ENCODE results near the gene ZDHHC14. TPM values are rescaled to one million over a fixed set of nuclear protein-coding genes. Genes with fewer than 3 reads are reported as not detected.

Gene ZDHHC14
- polyA plus RNA-seq, 1 donor, result 19.1 TPM

DNA sequence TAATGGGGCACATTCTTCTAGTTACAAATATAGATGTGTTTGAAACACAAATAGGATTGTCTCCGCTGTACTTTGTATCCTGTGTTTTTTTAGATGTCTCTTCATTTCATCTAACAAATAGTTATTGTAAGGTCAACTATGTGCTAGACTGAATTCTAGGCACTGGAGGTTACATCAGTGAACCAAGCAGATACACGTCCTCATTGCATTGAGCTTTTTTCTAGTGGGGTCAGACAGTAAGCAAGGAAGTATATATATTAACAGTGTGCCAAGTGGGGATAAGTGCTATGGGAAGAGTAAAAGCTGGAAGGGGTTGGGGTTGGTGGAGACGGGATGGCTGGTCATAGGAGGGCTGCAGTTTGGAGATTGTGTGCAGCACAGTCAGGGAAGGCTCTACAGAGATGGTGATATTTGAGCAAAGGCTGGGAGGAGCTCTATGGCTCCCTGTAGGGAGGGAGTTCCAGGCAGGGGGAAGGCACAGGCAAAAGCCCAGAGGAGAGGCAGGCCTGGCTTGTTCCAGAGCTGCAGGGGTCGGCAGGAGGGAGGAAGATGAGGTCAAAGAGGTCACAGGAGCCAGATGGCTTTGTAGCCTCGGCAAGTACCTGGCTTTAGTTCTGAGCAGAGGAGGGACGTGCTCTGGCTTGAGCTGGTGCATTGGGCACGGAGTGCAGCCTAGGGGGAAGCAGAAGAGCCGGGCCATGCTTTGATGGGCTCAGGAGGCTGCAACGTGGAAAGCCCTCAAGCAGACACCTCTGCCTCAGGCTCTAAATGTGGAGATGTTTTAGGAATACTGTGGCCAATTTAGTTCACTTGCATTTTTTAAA lies 152.3 kb downstream of the ZDHHC14 start:
- DNase-seq, result no peak

DNA sequence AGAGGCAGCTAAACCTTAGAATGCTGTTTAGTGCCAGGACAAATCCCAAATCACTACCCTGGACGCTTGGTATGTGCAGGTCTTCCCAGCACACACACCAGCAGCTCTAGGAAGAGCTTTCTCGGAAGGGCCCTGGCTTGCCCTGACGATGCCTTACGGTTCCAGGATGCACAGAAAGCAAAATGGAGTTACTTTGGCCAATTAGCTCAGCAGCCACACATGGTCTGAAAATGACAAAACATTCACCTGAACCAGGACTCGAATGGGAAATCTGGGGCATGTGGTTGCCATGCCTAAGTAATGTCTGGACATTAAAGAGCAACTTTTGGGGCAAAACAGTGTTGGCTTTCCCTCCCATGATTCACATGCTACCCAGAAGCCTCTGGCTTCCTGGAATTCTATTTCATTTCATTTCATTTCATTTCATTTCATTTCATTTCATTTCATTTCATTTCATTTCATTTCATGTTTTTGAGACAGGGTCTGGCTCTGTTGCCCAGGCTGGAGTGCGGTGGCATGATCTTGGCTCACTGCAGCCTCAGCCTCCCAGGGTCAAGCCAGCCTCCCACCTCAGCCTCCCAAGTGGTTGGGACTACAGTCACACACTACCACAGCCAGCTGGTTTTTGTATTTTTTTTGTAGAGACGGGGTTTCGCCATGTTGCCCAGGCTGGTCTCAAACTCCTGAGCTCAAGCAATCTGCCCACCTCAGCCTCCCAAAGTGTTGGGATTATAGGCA lies 153.3 kb downstream of the ZDHHC14 start:
- DNase-seq, result no peak

DNA sequence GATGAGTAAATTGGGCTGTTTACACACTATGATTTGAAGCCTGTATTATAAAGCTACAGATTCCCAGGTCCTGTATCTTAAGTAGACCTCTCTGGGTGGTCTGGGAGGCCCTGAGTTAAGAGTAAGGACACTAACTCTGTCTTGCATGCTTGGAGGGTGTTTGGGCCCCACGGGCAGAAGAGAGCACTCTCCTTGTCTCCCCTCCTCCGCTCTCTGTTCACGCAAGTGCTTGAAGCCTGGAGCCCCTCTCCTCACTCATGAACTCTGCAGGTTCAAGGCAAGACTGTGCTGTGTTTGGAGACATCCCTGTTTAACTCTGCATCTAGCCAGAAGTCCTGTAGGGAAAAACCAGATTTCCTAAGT lies 154.0 kb downstream of the ZDHHC14 start:
- no peak for DNase-seq

DNA sequence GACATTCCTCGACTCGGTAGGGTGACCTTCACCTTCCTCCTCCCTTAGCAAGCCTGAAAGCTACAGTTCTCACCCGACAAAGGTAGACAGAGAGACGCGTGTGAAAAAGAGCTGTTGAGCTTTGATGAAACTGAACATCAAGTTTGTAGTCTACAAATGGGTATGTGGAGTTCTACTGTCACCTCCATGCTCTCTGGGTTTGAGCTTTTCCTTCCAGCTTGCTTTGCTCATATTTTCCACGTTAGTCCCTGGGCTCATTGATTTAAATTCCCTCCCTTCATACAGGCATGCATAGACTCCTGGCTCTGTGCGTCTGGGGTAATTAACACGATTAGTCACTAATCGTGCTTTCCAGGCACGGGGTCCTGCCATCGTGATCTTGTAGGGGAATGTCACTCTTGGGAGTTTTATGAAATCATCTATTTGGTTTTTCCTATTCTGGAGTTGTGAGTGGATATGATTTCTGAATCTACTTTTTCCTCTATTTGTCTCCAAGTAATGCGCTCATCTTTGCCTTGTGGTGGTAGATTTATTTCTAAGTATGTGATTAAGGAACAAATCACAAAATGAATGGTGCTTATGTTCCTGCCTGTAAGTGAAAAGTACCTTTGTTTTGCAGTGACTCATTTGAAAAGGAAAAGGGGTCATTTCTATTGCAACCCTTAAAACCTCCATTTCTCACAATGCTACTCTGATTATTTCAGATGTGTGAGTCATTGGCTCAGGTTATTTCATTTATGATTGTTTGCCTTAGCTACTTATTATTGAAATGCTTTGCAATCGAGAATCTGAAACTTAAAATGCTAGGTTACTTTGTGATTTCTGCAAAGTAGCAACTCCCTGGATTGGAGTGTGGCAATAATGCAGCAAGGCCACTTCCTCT lies 154.6 kb downstream of the ZDHHC14 start:
- DNase-seq, result no peak

DNA sequence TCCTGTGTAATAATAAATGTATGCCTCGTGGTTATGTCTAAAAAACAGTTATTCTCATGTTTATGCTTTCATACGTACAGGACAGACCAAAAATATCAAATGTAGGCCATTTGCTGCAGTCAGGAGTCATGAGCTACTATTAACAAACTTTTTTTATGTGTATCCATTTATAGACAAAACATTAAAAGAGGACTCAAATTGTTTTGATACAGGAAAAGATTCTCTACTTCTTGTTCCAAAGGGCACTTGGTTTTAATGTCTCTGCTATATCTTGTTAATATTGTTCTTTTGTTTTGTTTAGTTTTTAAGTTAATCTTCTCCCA lies 155.2 kb downstream of the ZDHHC14 start:
- no peak for DNase-seq

DNA sequence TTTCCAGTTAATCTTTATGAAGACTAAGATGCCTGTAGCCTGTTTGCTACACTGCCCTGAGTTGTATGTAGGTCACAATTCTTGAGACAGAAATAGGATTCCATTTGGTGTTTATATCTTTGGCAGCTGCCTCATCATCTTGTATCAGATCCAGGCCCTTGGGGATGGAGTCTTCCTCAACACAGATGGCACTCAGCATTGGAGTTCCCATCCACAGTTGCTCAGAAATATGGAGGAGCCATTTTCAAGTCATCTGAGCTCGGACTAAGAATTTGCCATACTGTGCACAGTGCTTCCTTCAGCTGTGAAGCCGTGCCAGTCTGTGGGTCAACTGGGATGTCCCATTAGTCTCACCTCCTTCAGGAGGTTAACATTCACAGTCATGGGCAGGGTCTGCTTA lies 156.6 kb downstream of the ZDHHC14 start:
- no peak for DNase-seq

DNA sequence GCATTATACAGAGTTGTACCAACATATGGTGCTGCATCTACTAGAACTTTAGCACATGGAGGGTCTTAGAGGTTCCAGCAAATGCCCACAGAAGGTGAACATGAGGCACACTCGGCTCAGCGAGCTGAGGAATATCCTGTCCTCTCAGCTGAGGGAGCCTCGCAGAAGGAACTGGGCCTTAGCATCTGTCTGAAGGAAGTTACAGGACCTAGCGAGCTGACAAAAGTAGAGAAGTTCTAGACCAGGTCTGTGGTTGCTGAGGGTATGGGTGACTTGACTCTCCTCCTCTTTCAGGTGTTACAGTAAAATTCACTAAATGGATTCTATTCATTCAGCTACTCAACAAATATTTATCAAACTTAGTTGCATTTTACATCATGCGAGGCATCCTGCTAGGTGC lies 157.2 kb downstream of the ZDHHC14 start:
- no peak for DNase-seq

DNA sequence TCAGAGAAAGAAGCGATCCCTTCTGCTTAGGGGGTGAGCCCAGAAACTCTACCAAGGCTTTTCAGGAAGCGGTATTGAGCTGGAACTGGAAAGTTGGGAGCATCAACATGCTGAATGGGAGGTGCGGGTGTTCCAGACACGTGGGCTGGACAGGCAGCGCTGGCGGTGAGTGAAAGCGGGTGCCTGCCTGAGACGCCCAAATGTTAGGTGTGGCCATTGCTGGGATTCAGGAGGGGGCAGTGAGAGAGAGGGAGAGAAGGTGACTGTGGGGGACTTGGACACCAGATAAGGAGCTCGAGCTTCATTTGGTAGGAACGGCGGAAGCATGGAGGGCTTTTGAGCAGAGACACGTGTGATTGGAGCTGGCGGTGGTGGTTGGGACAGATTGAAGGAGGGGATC lies 157.7 kb downstream of the ZDHHC14 start:
- no peak for DNase-seq

DNA sequence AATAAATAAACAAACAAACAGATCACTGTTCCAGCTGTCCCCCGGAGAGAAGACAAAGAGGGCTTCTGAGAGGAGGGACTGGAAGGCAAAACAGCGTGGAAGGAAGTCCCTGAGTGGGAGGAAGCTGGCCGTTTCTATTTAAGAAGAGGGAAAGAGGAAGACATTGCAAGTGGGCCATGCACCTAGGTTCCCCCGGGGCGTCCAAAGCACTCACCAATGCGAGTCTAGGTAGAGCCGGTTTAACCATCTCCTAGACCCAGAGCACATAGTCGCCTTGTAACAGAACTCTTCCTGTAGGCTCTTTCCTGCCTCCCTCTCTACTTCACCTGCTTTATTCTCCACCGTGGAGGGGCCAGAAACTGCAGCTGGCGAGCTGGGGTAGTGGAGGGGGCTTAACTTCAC lies 158.4 kb downstream of the ZDHHC14 start:
- DNase-seq, result no peak

DNA sequence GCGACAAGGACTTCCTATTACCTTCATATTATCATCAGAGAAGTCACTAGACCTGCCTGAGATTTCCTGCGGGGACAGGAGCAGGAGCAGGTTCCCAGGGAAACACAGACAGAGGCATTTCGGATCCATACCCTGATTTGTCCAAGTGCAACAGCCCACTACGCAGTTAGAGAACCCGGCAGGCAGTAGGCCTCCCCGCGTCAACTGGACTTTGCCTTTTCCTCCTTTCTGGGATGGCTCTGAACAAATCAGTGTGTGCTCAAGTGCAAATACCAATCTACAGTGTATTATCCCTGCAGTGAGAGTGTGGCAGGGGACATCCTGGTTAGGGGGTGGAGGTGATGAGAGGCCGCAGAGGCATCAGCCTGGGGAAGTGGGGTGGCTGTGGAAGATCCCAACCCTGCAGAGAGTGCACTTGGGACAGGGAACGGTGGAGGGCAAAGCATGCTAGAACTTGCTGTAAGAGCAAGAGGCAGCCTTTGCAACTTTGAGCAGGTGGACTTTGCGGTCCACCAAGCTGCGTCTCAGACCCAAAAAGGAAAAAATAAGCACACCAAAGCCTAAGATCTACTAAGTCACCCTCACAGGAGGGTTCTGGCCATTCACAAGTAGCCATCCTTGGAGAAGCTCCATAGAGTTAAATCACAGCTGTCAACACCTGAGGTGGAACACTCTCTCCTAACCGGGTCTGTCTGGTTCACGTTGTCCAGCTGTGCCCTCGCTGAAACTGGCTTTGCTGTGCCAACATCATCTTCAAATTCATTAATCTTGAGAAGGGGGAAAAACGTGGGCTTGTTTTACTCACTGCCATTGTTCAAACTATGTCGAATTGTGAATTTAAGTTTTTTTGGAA lies 159.1 kb downstream of the ZDHHC14 start:
- DNase-seq, result no peak

DNA sequence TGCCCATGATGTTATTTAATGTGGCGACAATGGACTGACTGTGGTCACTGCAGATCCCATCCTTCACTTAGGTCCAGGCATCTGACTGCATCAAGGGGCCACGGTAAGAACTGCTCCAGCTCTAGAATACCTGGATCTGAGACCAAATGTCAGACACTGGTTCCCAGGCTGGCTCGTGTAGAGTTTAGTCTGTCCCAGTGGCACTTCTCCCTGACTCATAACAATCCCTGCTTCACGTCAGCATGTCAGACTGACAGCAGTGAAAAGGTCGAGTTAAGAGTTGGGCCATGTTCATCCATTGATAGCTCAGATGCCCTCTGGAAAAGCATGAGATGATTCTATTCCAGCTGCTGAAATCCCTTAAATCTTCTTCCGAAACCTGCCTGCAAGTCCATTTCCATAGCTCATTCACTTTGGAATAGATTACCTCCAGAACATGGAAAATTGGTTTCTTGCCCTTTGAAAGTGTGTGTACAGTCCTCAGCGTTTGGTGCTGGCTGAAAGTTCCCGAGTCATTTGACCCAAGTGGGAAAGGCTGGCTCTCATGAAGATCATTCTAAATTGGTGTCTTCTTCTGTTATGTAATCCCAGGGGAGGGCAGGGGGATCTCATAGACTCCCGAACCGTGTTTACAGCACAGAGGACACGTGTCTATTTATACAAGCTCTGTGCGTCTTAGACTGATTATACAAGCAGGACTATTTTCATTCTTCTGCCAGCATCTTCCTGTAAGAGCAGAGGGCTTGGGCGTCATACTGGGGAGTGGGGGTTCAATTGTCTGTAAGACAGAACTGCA lies 160.8 kb downstream of the ZDHHC14 start:
- DNase-seq, result no peak

DNA sequence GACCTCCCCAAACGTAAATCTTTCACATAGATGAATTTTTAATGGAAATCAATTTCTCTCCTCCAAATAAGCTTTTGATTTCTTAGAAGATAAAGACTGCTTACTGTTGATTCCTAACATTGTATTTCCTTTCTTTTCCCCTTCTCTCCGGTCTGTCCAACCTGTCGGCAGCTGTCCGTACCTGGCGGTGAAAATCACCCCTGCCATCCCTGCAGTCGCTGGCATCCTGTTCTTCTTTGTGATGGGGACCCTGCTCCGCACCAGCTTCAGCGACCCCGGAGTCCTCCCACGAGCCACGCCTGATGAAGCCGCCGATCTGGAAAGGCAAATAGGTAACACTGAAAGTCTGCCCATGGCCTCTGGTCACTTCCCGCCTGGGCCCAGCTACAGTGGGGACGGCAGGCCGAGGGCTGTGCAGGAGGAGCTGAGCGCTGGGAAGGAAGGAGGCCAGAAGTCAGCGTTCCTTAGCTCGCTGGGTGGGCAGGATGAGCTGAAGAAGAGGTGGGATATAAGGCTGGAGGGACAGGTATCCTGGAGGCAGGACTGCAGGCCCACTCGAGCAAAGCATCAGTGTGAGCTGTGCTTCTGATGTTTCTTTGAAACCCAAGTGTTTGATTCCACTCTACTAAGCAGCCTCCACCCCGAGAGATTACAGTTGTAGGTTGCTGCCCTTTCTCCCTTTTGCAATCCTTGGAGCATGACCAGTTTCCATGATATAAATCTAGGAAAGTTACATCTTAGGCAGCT lies 161.6 kb downstream of the ZDHHC14 start:
- DNase-seq, result no peak

DNA sequence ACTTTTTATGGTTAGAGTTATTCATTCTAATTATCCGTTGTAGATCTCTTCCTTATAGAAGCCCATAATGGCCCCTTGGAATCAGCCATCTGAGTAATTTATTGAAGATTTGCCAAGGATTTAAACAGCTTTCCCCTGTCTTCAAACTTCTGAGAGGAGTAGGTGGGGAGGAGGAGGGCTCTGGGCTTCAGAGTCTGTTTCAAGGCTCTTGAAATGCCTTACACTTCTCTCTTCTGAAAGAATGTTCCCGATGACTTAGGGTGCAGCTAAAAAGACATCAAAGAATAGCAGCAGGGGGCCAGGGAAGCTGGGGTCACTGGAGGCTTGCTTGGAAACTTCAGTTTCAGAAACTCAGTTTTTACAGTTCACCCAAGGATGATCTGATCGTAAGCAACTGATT lies 165.3 kb downstream of the ZDHHC14 start:
- DNase-seq, result no peak

DNA sequence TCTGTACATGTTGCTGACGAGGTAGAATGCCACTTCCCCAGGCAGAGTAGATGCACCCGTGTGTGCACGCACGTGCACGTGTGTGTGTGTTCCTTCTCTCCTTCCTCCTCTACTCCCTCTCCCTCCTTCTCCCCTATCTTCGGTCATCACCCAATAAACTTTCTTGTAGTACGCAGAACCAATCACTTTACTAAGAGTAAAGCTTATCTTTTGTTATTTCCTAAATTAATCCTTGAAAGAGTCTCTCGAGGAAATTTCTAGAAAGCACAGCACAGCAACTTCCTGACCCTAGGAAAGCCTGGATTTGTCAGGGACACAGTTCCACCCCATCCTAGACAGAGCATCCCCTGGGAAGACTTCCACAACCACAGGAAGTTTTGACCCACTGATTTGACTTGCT lies 166.1 kb downstream of the ZDHHC14 start:
- DNase-seq, result no peak

DNA sequence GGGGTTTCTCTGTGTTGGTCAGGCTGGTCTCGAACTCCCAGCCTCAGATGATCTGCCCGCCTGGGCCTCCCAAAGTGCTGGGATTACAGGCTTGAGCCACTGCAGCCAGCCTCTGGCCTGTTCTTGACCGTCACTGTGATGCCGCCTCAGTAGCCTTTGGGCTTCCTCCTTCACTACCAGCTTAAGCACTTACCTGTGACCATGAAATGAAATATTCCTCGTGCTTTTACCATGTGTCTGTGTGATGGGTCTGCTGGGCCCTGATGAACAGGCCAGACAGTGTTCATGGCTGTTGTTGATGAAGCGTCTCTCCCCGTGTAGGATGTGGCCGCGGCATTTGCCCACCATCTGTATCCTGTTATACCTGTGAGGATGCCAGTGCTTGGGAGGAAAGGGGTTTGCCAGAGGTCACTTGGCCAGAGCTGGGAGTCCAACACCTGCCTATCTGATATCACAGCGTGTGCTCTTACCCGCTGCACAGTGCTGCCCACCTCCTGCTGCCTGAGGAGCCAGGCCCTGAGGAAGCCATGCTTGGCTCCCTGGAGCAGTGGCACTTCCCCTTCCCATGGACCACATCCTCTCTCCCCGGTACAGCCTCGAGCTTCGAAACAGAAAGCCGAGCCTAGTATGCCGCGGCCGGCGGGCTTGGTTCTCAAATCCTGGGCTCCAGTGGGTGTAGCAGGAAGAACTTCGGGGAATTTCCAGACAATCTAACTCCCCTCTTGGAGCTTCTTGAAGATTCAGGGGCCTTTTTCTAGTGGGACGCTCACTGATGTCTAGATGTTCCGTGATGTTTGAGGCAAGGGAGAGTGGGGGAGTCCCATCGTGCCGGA lies 167.9 kb downstream of the ZDHHC14 start:
- DNase-seq, result no peak

DNA sequence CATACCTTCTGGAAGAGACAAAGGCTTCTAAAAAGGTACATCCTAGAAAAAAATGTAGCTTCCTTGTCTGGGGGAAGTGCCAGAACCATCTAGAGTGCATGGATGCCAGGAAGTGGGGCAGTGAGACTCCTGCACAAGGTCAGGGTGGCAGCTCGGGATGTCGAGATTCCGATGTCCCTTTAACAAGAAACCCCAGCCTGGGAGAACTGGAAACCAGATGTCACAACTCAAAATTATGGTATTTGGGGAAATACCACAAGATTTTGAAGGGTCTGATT lies 168.4 kb downstream of the ZDHHC14 start:
- no peak for DNase-seq

DNA sequence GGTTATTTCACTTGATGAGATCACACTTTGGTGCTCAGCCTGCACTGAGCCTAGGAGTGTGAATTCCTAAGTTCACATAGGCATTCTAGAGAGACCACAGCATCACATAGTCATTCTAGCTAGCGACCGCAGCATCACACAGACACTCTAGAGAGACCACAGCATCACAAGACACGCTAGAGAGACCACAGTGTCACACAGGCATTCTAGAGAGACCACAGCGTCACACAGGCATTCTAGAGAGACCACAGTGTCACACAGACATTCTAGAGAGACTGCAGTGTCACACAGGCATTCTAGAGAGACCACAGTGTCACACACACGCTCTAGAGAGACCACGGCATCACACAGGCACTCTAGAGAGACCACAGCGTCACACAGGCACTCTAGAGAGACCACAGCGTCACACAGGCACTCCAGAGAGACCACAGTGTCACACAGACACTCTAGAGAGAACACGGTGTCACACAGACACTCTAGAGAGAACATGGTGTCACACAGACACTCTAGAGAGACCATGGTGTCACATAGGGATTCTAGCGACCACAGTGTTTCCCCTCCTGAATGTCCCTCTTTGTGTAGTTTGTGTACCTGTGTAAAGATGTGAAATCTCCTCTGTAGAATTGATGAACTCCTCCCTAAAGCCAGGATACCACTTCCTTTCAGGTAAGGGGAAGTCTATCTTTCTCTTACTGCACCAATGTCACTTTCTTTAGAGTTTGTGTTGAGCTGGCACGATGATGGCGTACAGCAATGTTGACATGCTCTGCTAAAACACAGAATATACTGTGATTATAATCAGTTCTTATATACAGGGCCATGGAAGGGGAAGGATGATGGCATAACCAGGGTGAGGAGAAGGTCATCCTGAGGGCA lies 169.4 kb downstream of the ZDHHC14 start:
- DNase-seq, result no peak

DNA sequence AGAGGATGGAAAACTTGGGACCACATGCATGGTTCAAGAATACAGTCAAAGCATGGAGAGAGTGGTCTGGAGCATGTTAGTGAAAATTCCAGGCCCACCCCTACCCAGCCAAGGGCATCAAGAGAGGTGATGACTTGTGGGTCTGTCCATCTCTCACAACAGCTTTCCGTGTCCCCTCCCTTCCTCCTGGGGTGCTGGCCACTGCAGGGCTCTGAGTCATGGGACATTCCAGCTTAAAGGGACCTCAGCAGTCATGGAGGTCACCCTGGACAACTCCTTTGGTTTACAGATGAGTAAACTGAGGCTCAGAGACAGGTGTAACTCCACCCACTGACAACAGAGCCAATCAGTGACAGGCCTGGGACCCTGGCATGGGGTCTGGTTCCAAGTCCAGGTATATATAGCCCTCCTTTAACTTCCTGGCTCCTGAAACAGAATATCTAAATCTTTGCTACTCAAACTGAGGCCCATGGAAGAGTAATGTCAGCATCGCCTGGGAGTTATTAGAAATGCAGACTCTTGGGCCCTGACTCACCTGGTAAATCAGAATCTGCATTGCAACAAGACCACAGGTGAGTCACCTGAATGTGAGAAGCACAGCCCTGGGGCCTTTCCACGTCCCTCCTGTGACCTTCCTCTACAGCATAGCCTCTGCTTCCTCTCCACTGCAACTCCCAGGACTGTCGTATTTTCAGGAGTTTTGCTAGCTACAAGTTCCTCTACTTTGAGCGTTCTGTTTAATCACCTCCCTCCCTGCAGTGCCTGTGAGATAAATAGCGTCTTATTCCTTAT lies 170.2 kb downstream of the ZDHHC14 start:
- no peak for DNase-seq

Data from left kidney (tissue), 2 donors.